Activated naive CD8-positive, alpha-beta T cell (primary cell): ENCODE measurements around the gene TMC3.
"Not testable (repeated sequence)": the region's sequence is repeated elsewhere in the genome, so short reads cannot be mapped to it uniquely, and the experiment has no call there.

Source experiments
- H3K27ac Mint-ChIP-seq: one replicate; pipeline ENCODE4 v1.8.0; 2021; ENCODE audit warnings: mixed read lengths
- H3K27me3 Mint-ChIP-seq: one replicate; pipeline ENCODE4 v1.8.0; 2021; ENCODE audit warnings: mixed read lengths
- H3K36me3 Mint-ChIP-seq: one replicate; pipeline ENCODE4 v1.8.0; 2021; ENCODE audit warnings: mixed read lengths
- H3K4me1 Mint-ChIP-seq: one replicate; pipeline ENCODE4 v1.8.0; 2021; ENCODE audit warnings: low read depth, mixed read lengths
- H3K4me3 Mint-ChIP-seq: one replicate; pipeline ENCODE4 v1.8.0; 2021; ENCODE audit warnings: mild to moderate bottlenecking, mixed read lengths
- H3K9me3 Mint-ChIP-seq: one replicate; pipeline ENCODE4 v1.8.0; 2021; ENCODE audit warnings: low read depth, mixed read lengths

Gene TMC3

DNA sequence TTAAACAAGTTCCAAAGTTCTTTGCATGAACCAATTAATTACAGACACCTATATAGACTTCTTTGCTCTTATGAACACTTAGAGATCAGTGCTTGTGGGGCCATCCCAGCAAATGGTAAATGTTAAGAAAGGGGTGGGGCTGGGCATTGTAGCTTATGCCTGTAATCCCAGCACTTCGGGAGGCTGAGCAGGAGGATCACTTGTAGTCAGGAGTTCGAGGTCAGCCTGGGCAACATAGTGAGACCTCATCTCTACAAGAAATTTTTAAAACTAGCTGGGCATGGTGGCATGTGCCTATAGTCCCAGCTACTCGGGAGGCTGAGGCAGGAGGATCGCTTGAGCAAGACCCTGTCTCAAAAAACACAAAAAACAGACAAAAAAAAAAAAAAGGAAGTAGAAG, 30.6 kb downstream of the TMC3 start:
- H3K36me3 Mint-ChIP-seq, result peaks cover 12% of the 10 kb centered on the region
- no peak overlapping the region for H3K4me3 Mint-ChIP-seq
- no peaks in the 10 kb centered on the region for H3K9me3 Mint-ChIP-seq
- no peaks in the 10 kb centered on the region for H3K27me3 Mint-ChIP-seq
- H3K4me1 Mint-ChIP-seq, result no peaks in the 10 kb centered on the region
- no peak overlapping the region for H3K27ac Mint-ChIP-seq

DNA sequence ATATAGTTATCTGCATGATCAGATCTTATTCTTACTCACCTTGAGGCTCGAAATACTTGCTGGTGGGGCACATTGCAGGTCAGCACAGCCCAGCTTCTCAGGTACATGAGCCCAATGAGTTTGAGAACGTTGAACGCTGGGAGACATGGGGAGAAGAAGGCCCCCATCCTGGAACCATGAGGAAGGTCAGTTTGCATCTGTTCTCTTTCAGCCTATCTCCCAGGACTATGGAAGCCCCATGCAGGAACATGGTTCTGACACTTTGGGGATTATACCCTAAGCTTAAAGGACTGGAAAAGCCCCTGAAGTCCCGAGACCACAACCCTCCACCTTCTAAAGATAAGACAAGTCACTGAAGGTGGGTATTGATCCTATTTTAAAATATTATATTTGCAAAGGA, 32.7 kb downstream of the TMC3 start:
- no peaks in the 10 kb centered on the region for H3K9me3 Mint-ChIP-seq
- peaks cover 10% of the 10 kb centered on the region for H3K36me3 Mint-ChIP-seq
- no peak overlapping the region for H3K27ac Mint-ChIP-seq
- H3K27me3 Mint-ChIP-seq, result no peaks in the 10 kb centered on the region
- no peak overlapping the region for H3K4me3 Mint-ChIP-seq
- peaks cover 4% of the 10 kb centered on the region for H3K4me1 Mint-ChIP-seq

DNA sequence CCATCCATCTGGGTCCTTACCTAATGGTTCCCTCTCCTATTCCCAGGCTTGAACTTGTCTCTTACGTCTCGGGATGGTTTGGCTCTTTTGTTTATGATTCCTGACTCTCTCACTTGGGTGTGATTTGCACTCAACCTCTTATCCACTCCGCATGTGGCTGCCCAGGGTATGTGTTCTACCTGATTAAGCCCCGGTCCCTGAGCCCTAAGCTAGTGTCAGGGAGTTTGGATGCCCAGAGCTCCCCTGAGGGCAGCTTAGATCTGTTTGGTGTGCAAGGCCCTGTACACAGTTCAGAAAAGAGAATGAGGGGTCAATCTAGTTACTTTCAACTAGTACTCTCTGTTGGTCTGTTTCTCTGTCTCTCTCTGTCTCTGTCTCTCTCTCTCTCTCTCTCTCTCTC, 34.2 kb downstream of the TMC3 start:
- Mint-ChIP-seq H3K4me1 (peaks cover 4% of the 10 kb centered on the region), H3K27me3 (no peaks in the 10 kb centered on the region), H3K9me3 (no peaks in the 10 kb centered on the region), H3K27ac (no peak overlapping the region), H3K4me3 (no peak overlapping the region), H3K36me3 (peaks cover 10% of the 10 kb centered on the region)

DNA sequence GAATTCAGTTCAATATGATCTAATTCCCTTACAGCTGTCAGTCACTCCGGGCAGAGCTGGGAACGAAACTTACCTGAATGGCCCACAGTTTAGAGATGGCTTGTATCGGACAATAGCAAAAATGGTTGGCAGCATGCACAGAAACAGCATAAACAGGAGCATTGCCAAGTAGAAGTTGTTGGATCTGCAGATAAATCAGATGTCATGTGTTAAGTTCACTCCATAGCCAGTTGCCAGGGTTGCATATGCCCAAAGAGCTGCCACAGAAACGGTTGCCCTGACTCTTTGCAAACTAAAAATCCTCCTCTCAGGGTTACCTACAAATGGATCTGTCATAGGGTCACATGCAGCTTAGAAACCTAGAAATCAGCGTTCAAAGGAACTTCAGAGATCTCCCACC, 34.7 kb downstream of the TMC3 start:
- Mint-ChIP-seq H3K4me3 (no peak overlapping the region), H3K27me3 (no peaks in the 10 kb centered on the region), H3K4me1 (peaks cover 4% of the 10 kb centered on the region), H3K27ac (no peak overlapping the region), H3K36me3 (peaks cover 8% of the 10 kb centered on the region), H3K9me3 (no peaks in the 10 kb centered on the region)

DNA sequence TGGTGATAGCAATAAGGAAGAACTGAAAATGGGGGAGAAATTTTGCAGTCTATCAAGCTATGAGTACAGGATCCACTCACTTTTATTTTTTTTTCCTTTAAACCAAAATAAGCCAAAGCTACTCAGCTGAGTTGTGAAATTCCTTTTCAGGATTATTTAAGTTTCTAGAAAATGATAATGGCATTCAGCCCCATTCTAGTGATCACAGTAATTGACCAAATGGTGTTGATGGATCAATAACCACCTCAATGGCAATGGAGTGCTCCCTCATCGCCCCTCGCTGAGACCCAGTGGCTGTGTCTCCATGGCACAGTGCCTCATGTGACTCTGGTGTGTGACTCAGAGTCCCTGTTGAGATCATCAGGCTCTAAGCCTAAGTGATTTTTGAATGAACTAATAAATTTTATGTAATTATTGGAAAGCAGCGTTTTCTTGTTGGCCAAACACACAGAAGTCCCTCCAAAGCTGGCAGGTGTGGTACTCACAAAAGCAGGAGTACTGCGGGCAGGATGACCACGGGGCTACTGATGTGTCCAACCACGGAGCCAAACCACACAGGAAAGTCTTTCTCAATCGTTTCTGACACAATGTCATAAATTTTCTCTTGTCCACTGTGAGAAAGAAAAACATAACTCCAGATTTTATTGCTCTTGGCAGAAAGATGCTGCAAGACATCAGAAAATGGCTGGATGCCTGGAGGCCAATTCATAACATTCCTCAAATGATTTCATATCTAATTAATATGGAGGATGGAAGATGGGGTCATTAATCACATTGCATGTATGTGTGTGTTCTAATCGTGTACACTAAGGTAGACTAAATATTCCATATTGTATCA, 35.6 kb downstream of the TMC3 start:
- no peak overlapping the region for H3K4me3 Mint-ChIP-seq
- no peaks in the 10 kb centered on the region for H3K9me3 Mint-ChIP-seq
- H3K4me1 Mint-ChIP-seq, result peaks cover 4% of the 10 kb centered on the region
- H3K27me3 Mint-ChIP-seq, result no peaks in the 10 kb centered on the region
- peaks cover 2% of the 10 kb centered on the region for H3K36me3 Mint-ChIP-seq
- no peak overlapping the region for H3K27ac Mint-ChIP-seq

DNA sequence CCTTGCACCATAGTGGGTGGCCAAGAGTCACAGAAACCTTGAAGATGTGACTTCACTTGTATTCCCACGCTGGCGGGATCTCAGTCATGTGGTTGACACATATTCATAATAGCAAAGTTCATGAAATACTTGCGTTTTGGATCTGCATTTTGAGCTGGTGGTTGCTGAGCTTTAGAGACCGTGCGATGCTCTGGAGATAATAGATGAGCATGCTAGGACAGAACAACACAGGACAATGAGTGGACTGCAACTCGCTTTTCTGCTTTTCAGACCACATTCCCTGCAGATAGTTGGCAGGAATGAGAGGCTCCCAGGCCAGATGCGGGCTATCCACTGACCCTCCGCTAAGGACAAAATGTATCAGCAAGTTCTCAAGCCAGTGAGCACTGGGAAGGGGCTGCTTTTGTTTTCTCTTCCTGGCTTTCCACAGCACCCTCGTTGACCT, 36.3 kb downstream of the TMC3 start:
- H3K27ac Mint-ChIP-seq, result no peak overlapping the region
- H3K36me3 Mint-ChIP-seq, result peaks cover 2% of the 10 kb centered on the region
- no peaks in the 10 kb centered on the region for H3K27me3 Mint-ChIP-seq
- H3K9me3 Mint-ChIP-seq, result no peaks in the 10 kb centered on the region
- peaks cover 4% of the 10 kb centered on the region for H3K4me1 Mint-ChIP-seq
- no peak overlapping the region for H3K4me3 Mint-ChIP-seq

DNA sequence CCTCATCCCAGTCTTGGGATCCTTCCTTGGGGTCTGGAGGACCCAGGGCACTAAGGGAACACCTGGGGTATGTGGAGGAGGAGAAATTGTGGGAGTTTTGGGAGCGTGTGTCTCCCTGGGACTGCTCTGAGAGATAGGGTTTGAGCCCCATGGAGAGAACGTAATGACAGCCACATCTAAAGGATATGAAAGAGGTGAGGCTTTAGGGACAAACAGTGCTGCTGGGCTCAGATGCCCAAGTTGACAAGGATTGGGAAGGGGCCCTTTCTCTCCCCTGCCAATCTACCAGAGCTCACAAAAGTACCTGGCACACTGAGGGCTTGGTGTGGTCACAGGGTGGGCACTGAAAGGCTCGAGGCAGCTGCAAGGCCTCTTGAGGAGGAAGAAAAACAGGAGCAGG, 36.8 kb downstream of the TMC3 start:
- Mint-ChIP-seq H3K27me3 (no peaks in the 10 kb centered on the region), H3K4me3 (no peak overlapping the region), H3K9me3 (no peaks in the 10 kb centered on the region), H3K36me3 (peaks cover 2% of the 10 kb centered on the region), H3K27ac (no peak overlapping the region), H3K4me1 (peaks cover 4% of the 10 kb centered on the region)

DNA sequence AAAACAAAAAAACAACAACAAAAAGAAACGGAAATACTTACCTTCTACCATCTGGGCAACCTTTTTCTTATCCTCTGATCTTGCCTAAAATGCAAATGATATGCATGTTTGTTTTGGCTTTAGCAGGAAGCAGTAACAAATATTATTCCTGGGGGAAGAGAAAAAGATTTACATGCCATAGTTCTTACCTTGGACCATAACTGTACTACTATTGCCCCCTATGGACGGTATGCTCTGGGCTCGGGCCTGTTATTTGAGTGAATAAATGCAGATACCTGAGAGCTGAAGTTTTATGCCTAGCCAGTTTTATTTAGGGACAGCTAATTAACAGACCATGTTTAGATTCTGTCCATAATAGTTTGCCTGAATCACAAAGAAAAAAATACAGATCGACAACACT, 37.4 kb downstream of the TMC3 start:
- H3K9me3 Mint-ChIP-seq, result no peaks in the 10 kb centered on the region
- H3K36me3 Mint-ChIP-seq, result peaks cover 2% of the 10 kb centered on the region
- H3K27me3 Mint-ChIP-seq, result no peaks in the 10 kb centered on the region
- no peak overlapping the region for H3K27ac Mint-ChIP-seq
- peaks cover 4% of the 10 kb centered on the region for H3K4me1 Mint-ChIP-seq
- H3K4me3 Mint-ChIP-seq, result no peak overlapping the region

DNA sequence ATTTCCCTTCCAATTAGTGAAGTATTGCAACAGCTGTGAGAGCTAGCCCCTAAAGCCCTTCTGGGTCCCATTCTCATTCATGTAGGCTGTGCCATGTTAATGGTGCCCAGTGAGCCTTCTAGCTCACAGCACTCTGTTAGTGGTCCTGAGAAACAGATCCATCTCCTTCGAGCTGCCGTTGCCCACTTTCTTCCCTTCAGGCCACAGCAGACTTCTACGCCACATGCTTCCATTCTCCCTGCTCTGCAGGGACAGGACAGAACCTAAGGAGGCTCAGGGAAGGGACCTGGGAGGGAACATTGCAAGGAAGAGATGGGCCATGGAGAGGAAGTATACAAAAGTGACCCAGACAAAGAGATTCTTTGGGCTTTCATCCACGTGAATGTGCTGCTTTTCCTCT, 38.4 kb downstream of the TMC3 start:
- no peaks in the 10 kb centered on the region for H3K9me3 Mint-ChIP-seq
- no peaks in the 10 kb centered on the region for H3K36me3 Mint-ChIP-seq
- peaks cover 12% of the 10 kb centered on the region for H3K4me1 Mint-ChIP-seq
- no peaks in the 10 kb centered on the region for H3K27me3 Mint-ChIP-seq
- no peak overlapping the region for H3K27ac Mint-ChIP-seq
- no peak overlapping the region for H3K4me3 Mint-ChIP-seq

DNA sequence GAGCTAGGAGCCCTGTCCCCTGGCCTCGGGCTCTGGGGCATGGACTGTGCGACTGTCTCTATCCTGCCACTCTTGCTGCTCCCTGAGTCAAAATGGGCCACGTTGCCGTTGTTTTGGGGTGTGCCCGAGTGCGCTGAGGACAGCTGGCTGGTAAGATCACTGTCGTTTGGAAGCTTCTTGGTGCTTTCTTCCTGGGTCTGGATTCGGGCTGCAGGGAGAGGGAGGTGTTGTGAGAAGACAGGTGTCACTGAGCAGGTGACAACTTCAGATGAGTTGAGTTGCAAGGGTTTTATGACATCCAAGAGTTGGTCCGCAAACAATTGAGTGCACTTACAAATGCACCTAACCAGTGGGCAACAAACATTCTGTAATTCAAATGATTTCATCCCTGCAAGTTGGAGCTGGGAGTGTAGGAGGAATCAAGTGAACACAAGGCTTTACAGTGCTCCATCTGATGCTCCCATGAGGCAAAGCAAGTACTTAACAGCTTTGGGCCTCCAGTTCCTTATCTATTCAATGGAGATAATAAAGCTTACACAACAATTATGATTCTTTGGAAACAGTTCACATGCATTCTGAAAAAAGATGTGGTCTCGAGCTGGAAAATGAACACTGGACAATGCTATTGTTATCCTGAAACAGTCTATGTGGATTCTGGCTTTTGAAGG, 39.1 kb downstream of the TMC3 start:
- Mint-ChIP-seq H3K27ac (no peak overlapping the region), H3K36me3 (no peaks in the 10 kb centered on the region)

DNA sequence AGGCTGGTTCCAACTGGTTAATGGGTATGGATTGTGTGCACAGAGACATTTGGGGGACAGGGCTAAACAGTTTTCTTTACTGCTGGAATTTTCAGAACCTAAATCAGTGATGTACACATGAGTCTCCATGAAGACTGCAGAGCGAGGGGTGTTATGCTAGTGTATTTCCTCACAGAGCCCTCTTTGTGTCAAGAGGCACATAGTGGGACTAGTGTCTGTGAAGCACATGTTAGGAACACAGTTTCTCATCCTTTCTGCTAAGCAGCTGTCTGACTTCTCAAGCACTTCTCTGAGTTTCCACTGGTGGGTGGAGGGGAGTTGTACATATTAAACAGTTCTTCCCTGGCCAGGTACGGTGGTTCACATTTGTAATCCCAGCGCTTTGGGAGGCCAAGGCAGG, 40.6 kb downstream of the TMC3 start:
- peaks cover 12% of the 10 kb centered on the region for H3K4me1 Mint-ChIP-seq
- no peaks in the 10 kb centered on the region for H3K27me3 Mint-ChIP-seq
- H3K4me3 Mint-ChIP-seq, result no peak overlapping the region
- no peaks in the 10 kb centered on the region for H3K36me3 Mint-ChIP-seq
- no peaks in the 10 kb centered on the region for H3K9me3 Mint-ChIP-seq
- H3K27ac Mint-ChIP-seq, result no peak overlapping the region

More for the DNA sequence above, 39.1 kb downstream of the TMC3 start:
- Mint-ChIP-seq H3K9me3 (no peaks in the 10 kb centered on the region), H3K4me3 (no peak overlapping the region), H3K27me3 (no peaks in the 10 kb centered on the region), H3K4me1 (peaks cover 12% of the 10 kb centered on the region)

DNA sequence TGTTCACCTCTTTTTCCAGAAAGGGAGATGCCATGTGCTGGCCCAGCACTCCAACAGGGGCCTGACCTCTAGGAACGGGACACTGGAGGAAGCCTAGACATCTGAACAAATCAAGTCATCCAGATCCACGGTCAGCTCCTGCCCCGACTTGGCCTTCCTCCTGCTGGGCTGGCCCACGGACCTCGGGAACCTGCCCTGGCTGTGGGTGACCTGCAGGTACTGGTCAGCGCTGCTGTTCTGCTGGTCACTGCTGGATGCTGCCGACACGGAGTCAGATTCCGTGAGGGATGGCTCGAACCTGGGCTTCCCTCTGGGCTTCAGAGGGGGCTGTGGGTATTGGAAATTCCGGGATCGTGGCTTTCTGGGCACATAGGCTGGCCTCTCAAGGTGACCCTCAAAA, 41.7 kb downstream of the TMC3 start:
- Mint-ChIP-seq H3K4me3 (no peak overlapping the region), H3K4me1 (peaks cover 17% of the 10 kb centered on the region), H3K36me3 (no peaks in the 10 kb centered on the region), H3K9me3 (no peaks in the 10 kb centered on the region), H3K27me3 (no peaks in the 10 kb centered on the region), H3K27ac (no peak overlapping the region)

DNA sequence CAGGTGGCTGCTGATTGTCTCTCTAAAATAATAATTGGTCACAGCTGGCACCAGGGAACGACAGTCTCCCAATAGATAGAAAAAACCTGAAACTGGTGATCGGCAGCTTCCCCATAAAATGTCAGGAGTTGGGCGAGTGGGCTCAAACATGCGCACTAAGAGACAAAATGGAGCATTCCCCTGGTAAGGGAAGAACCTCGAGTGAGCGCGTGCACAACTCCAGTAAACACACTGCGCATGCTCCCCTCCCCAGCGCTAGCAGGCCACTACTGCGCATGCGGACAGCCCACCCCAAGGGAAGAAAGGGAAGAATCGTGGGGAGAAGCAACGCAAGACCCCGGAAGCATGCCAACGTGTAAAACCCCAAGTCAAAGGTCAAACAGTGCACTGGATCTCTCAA, 42.4 kb downstream of the TMC3 start:
- H3K36me3 Mint-ChIP-seq, result no peaks in the 10 kb centered on the region
- no peak overlapping the region for H3K4me3 Mint-ChIP-seq
- peaks cover 19% of the 10 kb centered on the region for H3K4me1 Mint-ChIP-seq
- H3K27ac Mint-ChIP-seq, result no peak overlapping the region
- no peaks in the 10 kb centered on the region for H3K27me3 Mint-ChIP-seq
- H3K9me3 Mint-ChIP-seq, result no peaks in the 10 kb centered on the region

DNA sequence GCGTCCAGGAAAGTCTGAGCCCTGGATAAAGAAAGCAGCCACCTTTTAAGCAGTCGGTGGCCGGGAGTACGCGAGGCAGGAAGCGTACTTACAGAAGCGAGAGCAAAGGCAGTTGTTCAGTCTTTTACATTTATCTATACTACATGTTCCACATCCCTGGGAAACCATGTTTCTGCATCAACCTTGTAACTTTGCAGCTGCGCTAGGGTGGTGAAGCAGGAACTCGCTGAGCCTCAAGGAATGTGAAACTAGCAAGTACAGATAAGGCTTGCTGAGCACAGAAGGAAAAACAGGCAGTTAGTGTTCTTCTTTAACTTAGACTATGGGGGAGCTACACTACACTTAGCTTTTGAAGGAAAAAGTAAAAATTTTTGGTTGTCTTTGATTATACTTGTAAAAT, 42.9 kb downstream of the TMC3 start:
- not testable (repeated sequence) for H3K9me3 Mint-ChIP-seq, H3K36me3 Mint-ChIP-seq, H3K27ac Mint-ChIP-seq, H3K27me3 Mint-ChIP-seq
- H3K4me3 Mint-ChIP-seq, result peak overlapping the region; percentile 40
- H3K4me1 Mint-ChIP-seq, result peaks cover 20% of the 10 kb centered on the region

DNA sequence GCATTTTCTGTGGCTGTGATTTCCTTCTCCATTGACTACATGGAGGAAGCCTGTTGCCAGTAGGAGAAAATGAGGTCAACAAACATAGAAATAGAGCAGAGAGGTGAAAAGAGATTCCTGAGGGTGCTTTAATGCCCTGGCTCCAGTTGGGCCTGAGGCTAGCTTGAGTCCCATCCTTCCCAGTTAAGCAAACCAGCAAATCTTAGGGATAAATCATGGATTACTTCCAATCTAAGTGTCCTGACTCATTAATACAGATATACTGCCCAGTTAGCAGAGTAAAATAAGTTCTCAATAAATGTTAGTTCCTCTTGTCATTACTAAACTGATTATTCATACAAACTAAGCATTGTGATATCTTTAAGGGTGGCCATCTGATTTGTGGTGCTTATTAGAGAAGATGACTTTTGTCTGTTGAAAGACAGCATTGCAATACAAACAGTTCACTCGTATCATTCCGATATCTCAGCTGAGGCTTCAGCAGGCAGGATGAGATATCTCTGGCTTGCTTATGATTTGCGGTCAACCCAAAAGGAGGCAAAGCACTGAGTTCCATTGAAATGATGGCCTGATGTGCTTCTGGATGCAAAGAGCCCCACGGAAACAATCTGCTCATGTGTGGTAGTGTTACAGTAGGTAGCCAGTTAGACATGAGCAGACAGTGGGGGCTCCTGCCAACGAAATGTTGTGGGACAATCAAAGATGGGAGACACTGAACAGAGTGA, 43.5 kb downstream of the TMC3 start:
- H3K27ac Mint-ChIP-seq, result no peak overlapping the region
- H3K4me3 Mint-ChIP-seq, result peak overlapping the region; percentile 40

More for the DNA sequence above, 43.5 kb downstream of the TMC3 start:
- H3K27me3 Mint-ChIP-seq, result no peaks in the 10 kb centered on the region
- H3K36me3 Mint-ChIP-seq, result no peaks in the 10 kb centered on the region
- H3K9me3 Mint-ChIP-seq, result no peaks in the 10 kb centered on the region
- peaks cover 23% of the 10 kb centered on the region for H3K4me1 Mint-ChIP-seq
